Mucosa of rectum (tissue), 2 donors: ENCODE measurements around the gene TCTA.

Experiments used
- H3K27ac ChIP-seq, 2 donors: one replicate each; pipeline ENCODE4 v1.7.0; 2013; ENCODE audit warnings: inconsistent platforms in 2 of 2, low read depth in 2 of 2, low read length in 2 of 2
- H3K27me3 ChIP-seq, 2 donors: one replicate each; pipeline ENCODE4 v1.7.0; 2013; ENCODE audit warnings: low read length in 2 of 2; ENCODE audit not compliant: control insufficient read depth in 2 of 2, insufficient read depth in 2 of 2
- H3K36me3 ChIP-seq, 2 donors: one replicate each; pipeline ENCODE4 v1.7.0; 2013; ENCODE audit warnings: low read length in 2 of 2; ENCODE audit not compliant: control insufficient read depth in 2 of 2, insufficient read depth in 2 of 2
- H3K4me1 ChIP-seq, 2 donors: one replicate each; pipeline ENCODE4 v1.7.0; 2013; ENCODE audit warnings: low read length in 2 of 2, mild to moderate bottlenecking in 1 of 2; ENCODE audit not compliant: control insufficient read depth in 2 of 2, insufficient read depth in 2 of 2
- H3K4me3 ChIP-seq, 2 donors: one replicate each; pipeline ENCODE4 v1.7.0; 2013; ENCODE audit warnings: low read length in 2 of 2
- H3K9ac ChIP-seq, 2 donors: one replicate each; pipeline ENCODE4 v1.7.0; 2013; ENCODE audit warnings: low read length in 2 of 2, low read depth in 1 of 2, mild to moderate bottlenecking in 1 of 2
- H3K9me3 ChIP-seq, 2 donors: one replicate each; pipeline ENCODE4 v1.7.0; 2013; ENCODE audit warnings: low read length in 2 of 2; ENCODE audit not compliant: control insufficient read depth in 2 of 2
- donor health status: healthy.
- donor health status: Normal muscosa, but diverticular disease.

The TCTA gene

DNA sequence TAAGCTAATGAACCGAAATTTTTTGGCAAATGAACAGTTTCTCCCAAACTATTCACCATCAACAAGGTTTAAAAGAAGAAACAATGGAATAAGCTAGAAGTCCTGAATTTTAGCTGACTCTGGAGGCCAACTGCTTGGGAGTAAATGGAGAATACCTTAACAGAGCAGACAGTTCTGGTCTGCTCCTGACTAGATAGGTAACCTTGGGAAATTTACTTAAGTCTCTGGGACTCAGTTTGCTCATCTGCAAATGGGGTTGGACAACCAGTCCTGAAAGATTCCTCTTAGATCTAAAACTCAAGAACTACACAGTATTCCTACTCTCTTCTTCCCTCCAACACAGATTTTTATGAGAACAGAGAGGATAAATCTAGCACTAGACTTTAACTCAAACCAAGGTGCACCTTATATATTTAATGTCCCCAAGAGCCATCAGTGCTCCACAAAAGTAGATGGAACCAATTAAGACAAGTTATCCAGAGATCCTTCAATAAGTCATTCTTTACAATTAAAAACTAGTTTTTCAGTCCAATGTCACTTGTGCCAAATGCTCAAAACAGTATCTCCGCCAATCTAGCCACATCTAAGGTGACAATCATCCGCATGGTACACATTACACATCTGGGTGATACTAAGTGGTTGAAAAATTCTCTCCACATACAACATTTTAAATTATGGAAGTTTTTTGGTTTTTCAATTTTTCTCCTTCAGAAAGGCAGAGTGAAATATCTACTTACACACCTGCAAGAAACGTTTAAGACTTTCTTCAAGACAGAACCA, 2.0 kb upstream of the TCTA start:
- peaks cover 4 to 5% of the 10 kb centered on the region in 2 donors for H3K36me3 ChIP-seq
- peak overlapping the region; percentile 86 to 88 for H3K4me3 ChIP-seq
- H3K9ac ChIP-seq, result peak overlapping the region; percentile 93 to 94
- peak overlapping the region; percentile 97 to 98 for H3K27ac ChIP-seq
- H3K27me3 ChIP-seq, result no peaks in the 10 kb centered on the region
- no peaks in the 10 kb centered on the region for H3K9me3 ChIP-seq
- peaks cover 30 to 31% of the 10 kb centered on the region in 2 donors for H3K4me1 ChIP-seq

DNA sequence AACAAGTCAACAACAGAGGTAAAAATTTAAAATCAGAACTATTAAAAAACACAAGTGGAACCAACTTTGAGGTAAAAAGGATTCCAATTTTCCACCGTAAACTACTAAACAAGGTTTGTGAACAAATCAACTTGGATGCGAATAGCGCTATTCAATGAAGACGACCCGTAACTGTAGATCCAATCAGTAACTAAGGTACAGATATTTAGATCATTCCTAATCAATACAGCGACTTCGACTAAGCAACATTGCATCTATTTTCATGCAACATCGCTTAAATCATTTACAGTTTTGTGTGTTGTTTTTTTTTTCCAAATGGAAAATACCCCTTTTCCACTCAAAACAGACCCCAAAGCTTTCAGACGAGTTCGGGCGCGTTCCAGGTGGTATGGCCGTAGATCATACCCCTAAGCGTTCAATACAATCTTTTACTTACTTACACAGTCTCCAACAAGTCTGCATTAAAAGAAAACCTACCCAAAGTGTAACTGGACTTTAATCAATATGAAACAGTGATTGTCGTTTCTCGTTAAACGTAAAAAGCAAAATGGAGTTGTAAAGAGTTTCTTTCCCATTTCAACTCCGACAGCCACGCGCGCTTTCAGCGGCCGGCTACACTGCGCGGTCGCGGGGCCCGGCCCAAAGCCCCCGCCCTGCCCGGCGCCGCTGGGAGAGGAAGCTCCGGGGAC, 1.2 kb upstream of the TCTA start:
- H3K4me3 ChIP-seq, result peak overlapping the region; percentile 86 to 88
- peaks cover 32 to 36% of the 10 kb centered on the region in 2 donors for H3K4me1 ChIP-seq
- H3K9me3 ChIP-seq, result no peaks in the 10 kb centered on the region
- H3K9ac ChIP-seq, result peak overlapping the region; percentile 93 to 94
- no peaks in the 10 kb centered on the region for H3K27me3 ChIP-seq
- H3K27ac ChIP-seq, result peak overlapping the region; percentile 97 to 98
- peaks cover 7 to 11% of the 10 kb centered on the region in 2 donors for H3K36me3 ChIP-seq

DNA sequence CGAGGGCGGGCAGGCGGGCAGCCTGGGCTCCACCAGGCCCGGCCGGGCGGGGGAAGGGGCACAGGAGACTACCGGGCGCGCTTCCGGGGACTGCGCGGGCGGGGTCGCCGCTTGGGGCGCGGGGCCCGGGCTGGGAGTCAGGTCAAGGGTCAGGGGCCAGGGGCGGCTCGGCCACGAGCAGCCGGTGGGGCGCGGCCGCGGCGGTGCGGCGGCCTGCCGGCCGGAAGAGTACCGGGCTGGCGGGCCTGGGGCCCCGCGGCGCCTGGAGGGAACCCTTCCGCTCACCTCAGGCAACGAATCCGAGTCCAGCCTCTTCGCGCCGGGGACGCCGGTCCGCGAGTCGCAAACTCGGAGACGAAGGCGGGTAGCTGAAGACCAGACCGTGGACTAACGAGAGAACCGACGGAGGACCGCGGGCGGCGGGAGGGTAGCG, 672 bp upstream of the TCTA start:
- H3K27ac ChIP-seq, result peak overlapping the region; percentile 97 to 98
- peak overlapping the region; percentile 93 to 94 for H3K9ac ChIP-seq
- peak overlapping the region; percentile 86 to 88 for H3K4me3 ChIP-seq
- no peaks in the 10 kb centered on the region for H3K9me3 ChIP-seq
- peaks cover 30 to 36% of the 10 kb centered on the region in 2 donors for H3K4me1 ChIP-seq
- peaks cover 10 to 12% of the 10 kb centered on the region in 2 donors for H3K36me3 ChIP-seq
- H3K27me3 ChIP-seq, result no peaks in the 10 kb centered on the region

DNA sequence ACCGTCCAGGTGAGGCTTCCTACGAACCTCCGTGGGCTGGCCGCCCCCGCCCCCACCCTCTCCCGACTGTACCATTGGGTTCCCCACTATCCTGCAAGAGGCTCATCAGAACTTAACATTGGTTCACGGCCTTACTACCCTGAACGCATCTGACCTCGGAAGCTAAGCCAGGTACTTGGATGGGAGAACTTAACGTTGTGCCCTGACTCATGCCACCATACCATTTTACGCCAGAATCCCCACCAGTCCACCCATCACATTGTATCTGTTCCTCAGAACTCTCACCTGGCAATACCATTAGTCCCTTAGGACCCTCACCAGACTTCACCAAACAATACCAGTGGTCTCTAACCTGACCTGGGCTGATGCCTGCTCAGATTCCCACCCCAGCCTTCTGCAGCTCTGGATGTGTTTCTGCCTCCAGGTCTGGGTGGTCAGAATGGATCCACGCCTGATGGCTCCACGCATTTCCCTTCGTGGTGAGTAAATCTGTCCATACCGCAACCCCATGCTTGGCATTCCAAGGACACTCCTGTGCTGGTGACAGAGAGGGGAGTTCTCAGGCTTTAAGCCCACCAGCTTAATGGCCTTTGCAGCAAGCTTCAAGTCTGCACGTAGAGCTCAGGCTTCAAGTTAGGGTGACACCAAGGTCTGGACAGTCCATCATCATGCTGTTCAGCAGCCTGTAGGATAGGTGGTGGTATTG, 562 bp downstream of the TCTA start:
- Histone ChIP-seq H3K27ac (peak overlapping the region; percentile 96 to 98), H3K4me1 (peaks cover 30 to 41% of the 10 kb centered on the region in 2 donors), H3K36me3 (peaks cover 19 to 24% of the 10 kb centered on the region in 2 donors), H3K9ac (peak overlapping the region; percentile 97 to 98), H3K4me3 (peak overlapping the region; percentile 95), H3K27me3 (no peaks in the 10 kb centered on the region), H3K9me3 (no peaks in the 10 kb centered on the region)

DNA sequence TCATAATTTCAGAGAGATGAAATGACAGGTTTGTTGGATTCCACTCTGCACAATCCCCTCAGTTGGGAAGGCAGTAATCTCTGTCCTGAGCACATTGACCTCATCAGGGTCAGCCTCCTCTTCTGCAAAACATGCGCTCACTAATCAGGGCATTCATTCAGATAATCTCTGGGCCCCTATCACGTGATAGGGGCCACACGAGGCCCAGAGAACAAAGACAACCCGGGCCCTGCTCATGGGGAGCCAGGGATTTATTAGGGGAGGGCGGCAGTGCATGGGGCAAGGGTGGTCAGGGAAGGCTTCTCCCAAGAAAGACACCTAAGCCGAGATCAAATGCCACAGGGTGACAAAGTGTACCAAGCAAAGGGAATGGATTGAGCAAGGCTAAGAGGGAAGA, 1.1 kb downstream of the TCTA start:
- Histone ChIP-seq H3K27me3 (no peaks in the 10 kb centered on the region), H3K4me1 (peaks cover 30 to 41% of the 10 kb centered on the region in 2 donors), H3K9ac (peak overlapping the region; percentile 97 to 98), H3K9me3 (no peaks in the 10 kb centered on the region), H3K36me3 (peaks cover 19 to 24% of the 10 kb centered on the region in 2 donors), H3K27ac (peak overlapping the region; percentile 96 to 98), H3K4me3 (peak overlapping the region; percentile 95)

DNA sequence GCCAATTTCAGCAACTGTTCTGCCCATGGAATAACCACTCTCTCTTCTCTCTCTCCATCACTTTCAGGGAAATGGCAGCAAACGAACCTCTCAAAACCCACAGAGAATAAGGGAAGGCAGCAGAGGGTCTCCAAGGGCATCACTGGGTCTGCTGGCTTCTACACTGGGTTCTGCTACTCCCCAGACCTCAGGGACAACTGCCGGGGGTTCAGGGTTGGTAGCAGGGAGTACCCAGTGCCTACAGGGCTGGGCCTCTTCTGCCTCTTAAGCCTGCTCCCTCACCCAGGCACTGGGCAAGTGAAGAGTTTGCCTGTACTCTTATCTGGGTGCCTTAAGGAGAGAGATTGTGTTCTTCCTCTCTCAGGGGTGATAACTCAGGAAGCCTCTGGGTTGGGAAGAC, 2.5 kb downstream of the TCTA start:
- Histone ChIP-seq H3K27me3 (no peaks in the 10 kb centered on the region), H3K9me3 (no peaks in the 10 kb centered on the region), H3K4me1 (peaks cover 26 to 38% of the 10 kb centered on the region in 2 donors), H3K27ac (no peak overlapping the region), H3K4me3 (no peak overlapping the region), H3K9ac (no peak overlapping the region), H3K36me3 (peaks cover 19 to 31% of the 10 kb centered on the region in 2 donors)

DNA sequence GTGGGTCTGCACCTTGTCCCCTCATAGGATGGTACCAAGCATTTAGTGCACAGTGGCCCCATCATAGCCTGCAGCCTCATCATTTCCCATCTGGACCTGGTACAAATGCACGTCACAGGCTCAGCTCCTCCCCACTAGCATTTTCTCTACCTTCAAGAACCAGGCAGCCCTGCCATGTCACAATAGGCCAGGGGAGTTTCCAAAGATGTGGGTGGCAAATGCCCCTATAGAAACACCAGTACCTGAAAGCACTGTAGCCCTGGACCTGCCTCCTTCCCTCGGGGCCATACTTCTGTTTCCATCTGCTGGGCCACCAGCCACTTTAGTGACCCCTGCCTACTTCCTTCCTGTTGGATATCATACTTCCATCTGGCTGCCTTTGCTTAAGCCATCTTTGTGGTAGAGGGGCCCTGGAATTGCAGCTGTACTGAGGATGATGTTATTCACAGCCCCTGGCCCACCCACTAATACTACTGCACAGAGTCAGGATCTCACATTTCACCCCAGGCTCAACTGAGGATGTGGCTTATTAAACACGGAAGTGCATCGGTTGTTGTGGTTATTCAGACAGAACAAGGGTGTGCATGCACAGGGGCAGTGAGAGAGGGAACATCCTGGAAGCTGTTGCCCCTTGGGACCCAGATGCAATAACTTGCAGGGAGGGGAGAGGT, 3.8 kb downstream of the TCTA start:
- H3K4me3 ChIP-seq, result no peak overlapping the region
- peak overlapping the region; percentile 11 to 69 for H3K27ac ChIP-seq
- peaks cover 19 to 36% of the 10 kb centered on the region in 2 donors for H3K36me3 ChIP-seq
- H3K27me3 ChIP-seq, result no peaks in the 10 kb centered on the region
- H3K4me1 ChIP-seq, result peaks cover 21 to 30% of the 10 kb centered on the region in 2 donors
- H3K9me3 ChIP-seq, result no peaks in the 10 kb centered on the region
- H3K9ac ChIP-seq, result peak overlapping the region in 1 of 2 donors; percentile 5

DNA sequence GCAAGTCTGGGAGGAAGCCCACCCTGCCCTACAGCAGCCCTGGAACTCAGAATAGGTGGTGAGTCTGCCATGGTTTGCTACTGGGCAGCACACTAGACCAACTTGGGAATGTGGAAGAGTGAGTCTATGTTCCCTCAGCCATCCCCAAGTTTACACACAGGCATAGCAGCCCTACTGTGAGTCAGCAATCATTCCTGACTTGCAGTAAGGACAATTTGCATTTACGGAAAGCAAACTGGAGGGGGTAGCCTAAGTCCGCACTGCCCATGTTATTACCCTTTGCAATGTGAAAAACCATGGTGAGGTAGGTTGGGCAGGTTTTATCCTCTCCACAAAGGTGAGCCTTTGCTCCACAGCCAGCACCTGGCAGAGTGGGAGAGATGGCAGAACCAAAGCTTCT, 4.6 kb downstream of the TCTA start:
- peaks cover 24 to 30% of the 10 kb centered on the region in 2 donors for H3K4me1 ChIP-seq
- no peaks in the 10 kb centered on the region for H3K9me3 ChIP-seq
- H3K36me3 ChIP-seq, result peaks cover 19 to 36% of the 10 kb centered on the region in 2 donors
- no peak overlapping the region for H3K9ac ChIP-seq
- H3K27me3 ChIP-seq, result no peaks in the 10 kb centered on the region
- H3K4me3 ChIP-seq, result no peak overlapping the region
- H3K27ac ChIP-seq, result peak overlapping the region in 1 of 2 donors; percentile 69

DNA sequence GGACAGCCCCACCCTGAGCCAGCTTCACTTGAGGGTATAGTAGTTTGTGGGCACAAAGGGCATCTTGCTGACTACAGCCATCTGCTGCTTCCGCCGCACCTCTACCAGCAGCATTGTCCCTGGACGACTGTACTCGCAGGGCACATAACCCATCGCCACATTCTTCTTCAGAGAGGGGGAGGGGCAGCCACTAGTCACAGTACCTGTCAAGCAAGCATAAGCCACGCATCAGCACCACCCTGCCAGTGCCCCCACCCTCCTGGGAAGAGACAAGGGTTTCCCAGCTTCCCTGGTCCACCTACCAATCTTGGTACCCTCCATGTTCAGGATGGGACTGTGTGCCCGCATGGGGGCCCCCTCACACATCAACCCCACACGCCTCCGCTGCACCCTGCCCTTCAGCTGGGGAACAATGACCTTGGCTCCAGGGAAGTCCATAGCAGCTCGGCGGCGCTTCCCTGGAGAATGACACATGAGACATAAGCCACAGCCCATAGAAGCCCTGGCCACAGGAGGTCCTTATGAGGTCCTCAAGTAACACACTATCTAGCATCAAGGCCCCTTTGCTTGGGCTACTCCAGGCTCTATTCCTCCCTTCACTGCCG, 5.4 kb downstream of the TCTA start:
- Histone ChIP-seq H3K27ac (no peak overlapping the region), H3K9me3 (no peaks in the 10 kb centered on the region), H3K36me3 (peaks cover 19 to 36% of the 10 kb centered on the region in 2 donors), H3K9ac (no peak overlapping the region), H3K27me3 (no peaks in the 10 kb centered on the region), H3K4me3 (no peak overlapping the region), H3K4me1 (peaks cover 29 to 32% of the 10 kb centered on the region in 2 donors)
